OCI-LY1 (cell line): Measurements from ENCODE around the gene ZNF598.

ENCODE experiments used
- H2AFZ ChIP-seq: fragments of 200-600 bp; sonication (generic), shearing (Covaris generic); 2 replicates; pipeline ENCODE4 v1.6.0; 2014; ENCODE audit warnings: antibody characterized with exemption, mild to moderate bottlenecking, low read length
- H3F3A ChIP-seq: fragments of 200-600 bp; sonication (generic), shearing (Covaris generic); 2 replicates; pipeline ENCODE4 v1.6.0; 2014; ENCODE audit warnings: mild to moderate bottlenecking, antibody characterized with exemption, low read length, moderate library complexity; ENCODE audit not compliant: insufficient read depth
- H3K27ac ChIP-seq: fragments of 200-600 bp; sonication (generic); 2 replicates; pipeline ENCODE4 v1.5.1; 2014; ENCODE audit warnings: low read length, mixed run types, mild to moderate bottlenecking, low read depth; ENCODE audit not compliant: poor library complexity, severe bottlenecking
- H3K27me3 ChIP-seq: fragments of 200-600 bp; sonication (generic); 2 replicates; pipeline ENCODE4 v1.6.0; 2014; ENCODE audit warnings: antibody characterized with exemption, mild to moderate bottlenecking, low read length, moderate library complexity; ENCODE audit not compliant: insufficient read depth
- H3K36me3 ChIP-seq: fragments of 200-600 bp; sonication (generic); 2 replicates; pipeline ENCODE4 v1.6.1; 2014; ENCODE audit warnings: mild to moderate bottlenecking, antibody characterized with exemption, low read length, moderate library complexity, mixed read lengths; ENCODE audit not compliant: insufficient read depth
- H3K4me1 ChIP-seq: fragments of 200-600 bp; sonication (generic); 2 replicates; pipeline ENCODE4 v1.5.1; 2014; ENCODE audit warnings: mild to moderate bottlenecking, low read length, moderate library complexity; ENCODE audit not compliant: insufficient read depth, severe bottlenecking
- H3K4me2 ChIP-seq: fragments of 200-600 bp; sonication (generic), shearing (Covaris generic); 2 replicates; pipeline ENCODE4 v1.6.1; 2014; ENCODE audit warnings: low read length
- H3K4me3 ChIP-seq: fragments of 200-600 bp; sonication (generic); 2 replicates; pipeline ENCODE4 v1.5.1; 2014; ENCODE audit warnings: low read length, low read depth, mild to moderate bottlenecking, mixed read lengths; ENCODE audit not compliant: poor library complexity, severe bottlenecking
- H3K79me2 ChIP-seq: fragments of 200-600 bp; shearing (Covaris generic); 2 replicates; pipeline ENCODE4 v1.6.1; 2016; ENCODE audit warnings: mixed run types, low read length, mixed read lengths; ENCODE audit not compliant: insufficient read depth
- H3K9ac ChIP-seq: fragments of 200-600 bp; sonication (generic), shearing (Covaris generic); 2 replicates; pipeline ENCODE4 v1.6.1; 2014; ENCODE audit warnings: mild to moderate bottlenecking, low read length, mixed read lengths
- H3K9me2 ChIP-seq: fragments of 200-600 bp; sonication (generic), shearing (Covaris generic); 2 replicates; pipeline ENCODE4 v1.6.1; 2014; ENCODE audit warnings: low read depth, mild to moderate bottlenecking, low read length, mixed read lengths
- H3K9me3 ChIP-seq: fragments of 200-600 bp; shearing (Covaris generic); 2 replicates; pipeline ENCODE4 v1.6.1; 2014; ENCODE audit warnings: low read length, mixed read lengths
- H4K20me1 ChIP-seq: fragments of 200-600 bp; sonication (generic), shearing (Covaris generic); 2 replicates; pipeline ENCODE4 v1.6.0; 2016; ENCODE audit warnings: mild to moderate bottlenecking, low read length; ENCODE audit not compliant: insufficient read depth
- EZH2 ChIP-seq: fragments of 200-600 bp; sonication (generic), shearing (Covaris generic); IDR thresholded peaks from 2 replicates; pipeline ENCODE4 v1.8.0; 2017; ENCODE audit warnings: borderline replicate concordance, mixed run types, mild to moderate bottlenecking, antibody characterized with exemption, low read length, moderate library complexity, mixed read lengths
- TF ChIP-seq, protein P1 (sequence below): fragments of 200-600 bp; sonication (generic), shearing (Covaris generic); IDR thresholded peaks from 2 replicates; pipeline ENCODE4 v1.5.1; 2017; ENCODE audit warnings: mild to moderate bottlenecking, antibody characterized with exemption, low read length, moderate library complexity, mixed read lengths

Gene ZNF598

GRCh38 chr16:2002406-2003230 is 7.0 kb downstream of the ZNF598 start:
- TF ChIP-seq EZH2, result no peak
- TF ChIP-seq, protein P1, sequence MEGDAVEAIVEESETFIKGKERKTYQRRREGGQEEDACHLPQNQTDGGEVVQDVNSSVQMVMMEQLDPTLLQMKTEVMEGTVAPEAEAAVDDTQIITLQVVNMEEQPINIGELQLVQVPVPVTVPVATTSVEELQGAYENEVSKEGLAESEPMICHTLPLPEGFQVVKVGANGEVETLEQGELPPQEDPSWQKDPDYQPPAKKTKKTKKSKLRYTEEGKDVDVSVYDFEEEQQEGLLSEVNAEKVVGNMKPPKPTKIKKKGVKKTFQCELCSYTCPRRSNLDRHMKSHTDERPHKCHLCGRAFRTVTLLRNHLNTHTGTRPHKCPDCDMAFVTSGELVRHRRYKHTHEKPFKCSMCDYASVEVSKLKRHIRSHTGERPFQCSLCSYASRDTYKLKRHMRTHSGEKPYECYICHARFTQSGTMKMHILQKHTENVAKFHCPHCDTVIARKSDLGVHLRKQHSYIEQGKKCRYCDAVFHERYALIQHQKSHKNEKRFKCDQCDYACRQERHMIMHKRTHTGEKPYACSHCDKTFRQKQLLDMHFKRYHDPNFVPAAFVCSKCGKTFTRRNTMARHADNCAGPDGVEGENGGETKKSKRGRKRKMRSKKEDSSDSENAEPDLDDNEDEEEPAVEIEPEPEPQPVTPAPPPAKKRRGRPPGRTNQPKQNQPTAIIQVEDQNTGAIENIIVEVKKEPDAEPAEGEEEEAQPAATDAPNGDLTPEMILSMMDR, result no peak
- no peaks in the 10 kb centered on the region for H3K79me2 ChIP-seq
- no peak overlapping the region for H2AFZ ChIP-seq
- H3K4me2 ChIP-seq, result no peak overlapping the region
- peaks cover 31% of the 10 kb centered on the region for H3K4me1 ChIP-seq
- no peak overlapping the region for H3K9ac ChIP-seq
- H3K27ac ChIP-seq, result no peak overlapping the region
- H3K36me3 ChIP-seq, result peaks cover 67% of the 10 kb centered on the region
- no peaks in the 10 kb centered on the region for H3K9me2 ChIP-seq
- H3K27me3 ChIP-seq, result no peaks in the 10 kb centered on the region
- H3F3A ChIP-seq, result no peaks in the 10 kb centered on the region
- no peak overlapping the region for H3K4me3 ChIP-seq
- H4K20me1 ChIP-seq, result no peaks in the 10 kb centered on the region
- no peaks in the 10 kb centered on the region for H3K9me3 ChIP-seq

DNA sequence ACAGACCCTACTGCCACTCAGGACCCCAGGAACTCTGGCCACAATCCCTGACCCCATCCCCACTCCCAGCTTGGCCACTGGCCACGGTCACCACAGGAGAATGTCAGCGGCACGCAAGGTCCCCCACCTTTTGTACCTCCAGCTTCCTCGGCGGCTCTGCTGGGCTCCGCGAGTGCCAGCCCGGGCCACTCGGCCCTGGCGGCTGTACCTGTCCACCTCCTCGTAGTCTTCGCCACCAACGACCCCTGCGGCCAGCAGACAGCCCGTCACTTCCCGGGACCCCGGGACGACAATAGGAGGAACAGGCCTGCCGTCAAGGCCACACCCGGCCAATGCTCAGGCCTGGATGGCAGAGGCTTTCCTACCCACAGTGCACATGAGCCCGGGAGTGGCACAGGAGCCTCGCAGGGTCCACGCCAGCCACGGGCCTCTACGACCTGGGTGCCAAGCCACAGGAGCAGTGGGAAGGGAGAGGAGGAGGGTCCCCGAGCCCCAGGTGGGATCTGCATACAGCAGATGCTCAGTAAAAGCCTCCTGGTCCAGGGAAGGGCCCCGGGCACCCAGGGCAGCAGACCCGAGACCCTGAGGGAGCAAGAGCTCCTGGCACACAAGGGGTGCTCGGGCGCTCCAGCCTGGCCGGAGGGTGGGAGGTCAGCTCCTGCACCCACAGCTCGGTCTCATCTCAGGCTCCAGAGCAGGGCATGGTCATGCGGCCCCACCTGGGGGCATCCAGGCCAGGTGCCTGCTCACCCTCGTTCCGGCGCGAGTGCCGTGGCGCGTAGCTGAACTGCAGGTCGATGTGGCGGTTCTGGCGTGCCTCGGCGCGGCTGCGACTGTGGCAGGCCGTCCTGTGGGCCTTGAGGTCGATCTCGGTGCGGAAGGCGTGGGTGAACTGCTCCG is 7.9 kb downstream of the ZNF598 start:
- no peak overlapping the region for H3K4me2 ChIP-seq
- no peak overlapping the region for H2AFZ ChIP-seq
- H3F3A ChIP-seq, result no peaks in the 10 kb centered on the region
- no peak overlapping the region for H3K9ac ChIP-seq
- peaks cover 75% of the 10 kb centered on the region for H3K36me3 ChIP-seq
- no peaks in the 10 kb centered on the region for H4K20me1 ChIP-seq
- H3K27ac ChIP-seq, result no peak overlapping the region
- no peaks in the 10 kb centered on the region for H3K79me2 ChIP-seq
- no peak overlapping the region for H3K4me3 ChIP-seq
- no peak for TF ChIP-seq EZH2
- TF ChIP-seq, protein P1, result no peak
- H3K9me2 ChIP-seq, result no peaks in the 10 kb centered on the region
- no peaks in the 10 kb centered on the region for H3K27me3 ChIP-seq
- H3K4me1 ChIP-seq, result peaks cover 22% of the 10 kb centered on the region
- H3K9me3 ChIP-seq, result no peaks in the 10 kb centered on the region

GRCh38 chr16:2001035-2001434 is 8.6 kb downstream of the ZNF598 start:
- Histone ChIP-seq H3K36me3 (peaks cover 71% of the 10 kb centered on the region), H4K20me1 (no peaks in the 10 kb centered on the region), H3K4me1 (peaks cover 17% of the 10 kb centered on the region), H2AFZ (no peak overlapping the region), H3K4me3 (no peak overlapping the region), H3K9me3 (no peaks in the 10 kb centered on the region), H3K27ac (no peak overlapping the region), H3K27me3 (no peaks in the 10 kb centered on the region), H3K4me2 (no peak overlapping the region), H3K9ac (no peak overlapping the region), H3F3A (no peaks in the 10 kb centered on the region), H3K79me2 (no peaks in the 10 kb centered on the region), H3K9me2 (no peaks in the 10 kb centered on the region)
- TF ChIP-seq EZH2, result no peak
- TF ChIP-seq, protein P1, result no peak
